ENCODE data around the gene PDE10A. TPM values are rescaled to one million over a fixed set of nuclear protein-coding genes. Genes with fewer than 3 reads are reported as not detected.

PDE10A gene
- total RNA-seq, 1 donor from 2014 or later: 2.7 TPM

GRCh38 chr6:165588515-165588914 lies 74.5 kb downstream of the PDE10A start:
- H3K27ac ChIP-seq: no peak overlapping the region
- intact Hi-C loops (cut with DNase I): no loop called here
- no peak for ATAC-seq
- H3K27me3 ChIP-seq (ENCODE audit: low read depth): no peaks in the 10 kb centered on the region
- no peak overlapping the region for H3K4me3 ChIP-seq
- TF ChIP-seq CTCF (IDR thresholded peaks at IDR 0.05): no peak
- H3K36me3 ChIP-seq: no peaks in the 10 kb centered on the region
- peaks cover 4% of the 10 kb centered on the region for H3K9me3 ChIP-seq
- no peaks in the 10 kb centered on the region for H3K4me1 ChIP-seq
- no peak for DNase-seq

- intact Hi-C loops (cut with DNase I): no loop called here
- ATAC-seq (no peak), DNase-seq (no peak)
- H3K36me3 ChIP-seq: no peaks in the 10 kb centered on the region
- H3K27me3 ChIP-seq (ENCODE audit: low read depth): no peaks in the 10 kb centered on the region
- H3K27ac ChIP-seq: no peak overlapping the region
- no peak overlapping the region for H3K4me3 ChIP-seq
- no peaks in the 10 kb centered on the region for H3K4me1 ChIP-seq
- H3K9me3 ChIP-seq: no peaks in the 10 kb centered on the region
- no peak for TF ChIP-seq CTCF (IDR thresholded peaks at IDR 0.05)
Observed at GRCh38 chr6:165587206-165587605, 75.8 kb downstream of the PDE10A start.

- no peaks in the 10 kb centered on the region for H3K9me3 ChIP-seq
- no peak for ATAC-seq
- no peaks in the 10 kb centered on the region for H3K27me3 ChIP-seq (ENCODE audit: low read depth)
- intact Hi-C loops (cut with DNase I): no loop called here
- H3K4me1 ChIP-seq: no peaks in the 10 kb centered on the region
- TF ChIP-seq CTCF (IDR thresholded peaks at IDR 0.05): no peak
- no peak overlapping the region for H3K4me3 ChIP-seq
- no peaks in the 10 kb centered on the region for H3K36me3 ChIP-seq
- DNase-seq: no peak
- no peak overlapping the region for H3K27ac ChIP-seq
Observed at GRCh38 chr6:165586706-165587105, 76.3 kb downstream of the PDE10A start.

GRCh38 chr6:165585060-165585459 lies 78.0 kb downstream of the PDE10A start:
- intact Hi-C loops (cut with DNase I): no loop called here
- Histone ChIP-seq H3K27ac (no peak overlapping the region), H3K4me3 (no peak overlapping the region), H3K36me3 (no peaks in the 10 kb centered on the region), H3K4me1 (no peaks in the 10 kb centered on the region), H3K27me3 (ENCODE audit: low read depth) (no peaks in the 10 kb centered on the region), H3K9me3 (no peaks in the 10 kb centered on the region)
- DNase-seq: no peak
- TF ChIP-seq CTCF (IDR thresholded peaks at IDR 0.05): no peak
- ATAC-seq: no peak

GRCh38 chr6:165584541-165584940 lies 78.5 kb downstream of the PDE10A start:
- DNase-seq: no peak

More at GRCh38 chr6:165584541-165584940, 78.5 kb downstream of the PDE10A start:
- Histone ChIP-seq H3K27me3 (ENCODE audit: low read depth) (no peaks in the 10 kb centered on the region), H3K36me3 (no peaks in the 10 kb centered on the region), H3K4me1 (no peaks in the 10 kb centered on the region), H3K27ac (no peak overlapping the region), H3K9me3 (no peaks in the 10 kb centered on the region), H3K4me3 (no peak overlapping the region)
- no peak for TF ChIP-seq CTCF (IDR thresholded peaks at IDR 0.05)
- intact Hi-C loops (cut with DNase I): no loop called here
- no peak for ATAC-seq

All from lower lobe of right lung (tissue), 2 donors.